GM12874 (cell line): ENCODE data around the gene PDE4B.

Experiments used
- TF ChIP-seq, protein P1 (sequence below): IDR thresholded peaks from 2 replicates; pipeline ENCODE4 v1.5.1; 2011; ENCODE audit warnings: low read depth, mild to moderate bottlenecking, control low read depth, low read length, moderate library complexity; ENCODE audit not compliant: insufficient read depth

PDE4B gene

DNA sequence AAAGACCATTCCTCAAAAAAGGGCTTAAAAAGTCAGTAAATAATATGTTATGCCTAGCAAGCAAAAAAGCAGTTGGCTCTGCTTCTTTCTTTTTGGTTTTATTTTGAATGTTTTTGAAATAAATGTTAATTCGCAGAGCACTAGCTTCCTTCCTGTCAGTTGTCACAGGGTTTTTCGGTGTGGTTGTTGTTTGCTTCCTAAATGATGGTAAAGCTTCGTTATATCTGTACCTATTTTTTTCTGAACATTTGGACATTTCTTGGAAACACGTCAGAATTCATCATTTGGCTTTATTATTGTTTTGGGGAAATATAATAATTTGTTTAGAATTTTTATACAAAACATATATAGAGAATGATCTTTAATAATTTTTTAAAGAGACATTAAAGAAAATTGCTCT, 389.3 kb downstream of the PDE4B start:
- TF ChIP-seq, protein P1, sequence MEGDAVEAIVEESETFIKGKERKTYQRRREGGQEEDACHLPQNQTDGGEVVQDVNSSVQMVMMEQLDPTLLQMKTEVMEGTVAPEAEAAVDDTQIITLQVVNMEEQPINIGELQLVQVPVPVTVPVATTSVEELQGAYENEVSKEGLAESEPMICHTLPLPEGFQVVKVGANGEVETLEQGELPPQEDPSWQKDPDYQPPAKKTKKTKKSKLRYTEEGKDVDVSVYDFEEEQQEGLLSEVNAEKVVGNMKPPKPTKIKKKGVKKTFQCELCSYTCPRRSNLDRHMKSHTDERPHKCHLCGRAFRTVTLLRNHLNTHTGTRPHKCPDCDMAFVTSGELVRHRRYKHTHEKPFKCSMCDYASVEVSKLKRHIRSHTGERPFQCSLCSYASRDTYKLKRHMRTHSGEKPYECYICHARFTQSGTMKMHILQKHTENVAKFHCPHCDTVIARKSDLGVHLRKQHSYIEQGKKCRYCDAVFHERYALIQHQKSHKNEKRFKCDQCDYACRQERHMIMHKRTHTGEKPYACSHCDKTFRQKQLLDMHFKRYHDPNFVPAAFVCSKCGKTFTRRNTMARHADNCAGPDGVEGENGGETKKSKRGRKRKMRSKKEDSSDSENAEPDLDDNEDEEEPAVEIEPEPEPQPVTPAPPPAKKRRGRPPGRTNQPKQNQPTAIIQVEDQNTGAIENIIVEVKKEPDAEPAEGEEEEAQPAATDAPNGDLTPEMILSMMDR = no peak

DNA sequence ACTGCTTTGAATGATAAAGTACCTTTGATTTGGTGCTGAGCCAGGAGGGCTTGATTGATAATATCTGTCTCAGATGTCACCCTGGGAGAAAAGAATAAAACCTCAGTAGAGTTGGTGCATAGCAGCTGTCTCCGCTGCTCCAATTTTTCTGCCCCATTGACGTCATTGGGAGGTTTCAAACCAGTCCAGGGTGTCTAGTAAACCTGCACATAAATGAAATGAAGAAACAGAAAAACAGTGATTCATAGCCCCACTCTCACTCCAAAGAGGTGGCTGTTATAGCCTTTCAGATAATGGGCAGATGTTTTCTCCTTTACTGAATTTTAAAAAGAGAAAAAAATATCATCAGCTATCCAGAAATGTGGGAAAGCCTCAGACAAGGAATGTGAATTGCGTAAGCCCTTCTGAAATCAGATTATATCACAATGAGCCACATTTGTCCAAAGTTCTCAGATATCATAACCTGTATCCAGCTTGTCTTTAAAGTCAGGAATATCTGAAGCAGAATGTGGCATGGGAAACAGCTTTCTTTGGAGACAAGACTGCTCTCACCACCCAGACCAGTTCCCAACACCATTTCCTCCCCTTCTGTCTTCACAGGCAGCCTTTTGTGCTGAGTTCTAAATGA, 390.0 kb downstream of the PDE4B start:
- TF ChIP-seq, protein P1 = no peak

DNA sequence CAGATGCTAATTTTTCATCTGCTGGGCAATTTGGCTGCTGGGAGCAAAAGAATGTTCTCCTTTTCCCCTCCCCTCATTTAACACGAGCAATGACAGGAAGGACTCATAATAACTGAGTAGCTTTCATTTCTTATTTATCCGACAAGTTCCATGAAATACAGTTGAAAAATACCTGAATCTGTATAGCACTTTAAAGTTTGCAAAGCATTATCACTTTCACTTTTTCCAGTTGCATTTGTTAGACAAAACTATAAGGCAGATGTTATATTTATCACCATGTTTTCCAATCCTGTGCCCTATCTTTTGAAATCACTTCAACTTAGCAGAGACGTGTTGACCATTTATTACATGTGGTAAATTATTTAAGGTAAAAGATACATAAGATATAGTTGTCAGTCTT, 390.7 kb downstream of the PDE4B start:
- TF ChIP-seq, protein P1 = no peak

DNA sequence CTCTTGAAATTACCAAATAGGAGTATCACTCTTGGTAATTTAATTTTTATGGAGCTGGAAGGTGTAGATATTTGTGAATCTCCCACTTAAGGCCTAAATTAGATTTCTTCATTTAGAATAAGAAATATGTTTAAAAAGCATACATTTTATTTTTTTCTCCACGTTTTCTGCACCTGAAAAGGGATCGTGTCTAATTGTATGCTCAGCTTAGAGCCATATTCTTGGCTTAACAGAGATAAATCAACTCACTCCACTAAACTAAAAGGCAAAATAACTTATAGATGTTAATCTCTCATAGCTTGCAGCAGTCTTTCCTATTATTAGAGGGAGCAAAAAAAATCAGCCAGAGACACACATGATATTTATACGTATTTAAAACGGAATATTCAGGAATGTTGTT, 404.4 kb downstream of the PDE4B start:
- TF ChIP-seq, protein P1 = no peak

DNA sequence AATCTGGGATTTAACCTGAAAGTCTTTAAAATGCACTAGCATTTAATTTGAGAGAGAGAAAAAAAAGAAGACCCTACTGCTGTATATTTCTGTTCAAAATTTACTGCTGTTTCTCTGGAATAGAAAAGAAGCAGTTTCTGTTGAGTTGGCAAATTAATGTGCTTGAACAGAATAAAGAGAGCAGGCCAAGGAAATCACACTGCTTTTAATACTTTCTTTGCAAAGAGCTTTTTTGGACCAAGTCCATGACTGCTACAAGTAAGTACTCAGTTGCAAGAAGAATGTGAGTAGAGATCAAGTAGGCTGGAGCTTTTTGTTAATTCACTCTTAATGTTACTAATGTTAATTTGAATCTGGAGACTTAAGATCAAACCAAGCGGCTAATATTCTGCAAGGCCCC, 405.1 kb downstream of the PDE4B start:
- TF ChIP-seq, protein P1 = no peak

DNA sequence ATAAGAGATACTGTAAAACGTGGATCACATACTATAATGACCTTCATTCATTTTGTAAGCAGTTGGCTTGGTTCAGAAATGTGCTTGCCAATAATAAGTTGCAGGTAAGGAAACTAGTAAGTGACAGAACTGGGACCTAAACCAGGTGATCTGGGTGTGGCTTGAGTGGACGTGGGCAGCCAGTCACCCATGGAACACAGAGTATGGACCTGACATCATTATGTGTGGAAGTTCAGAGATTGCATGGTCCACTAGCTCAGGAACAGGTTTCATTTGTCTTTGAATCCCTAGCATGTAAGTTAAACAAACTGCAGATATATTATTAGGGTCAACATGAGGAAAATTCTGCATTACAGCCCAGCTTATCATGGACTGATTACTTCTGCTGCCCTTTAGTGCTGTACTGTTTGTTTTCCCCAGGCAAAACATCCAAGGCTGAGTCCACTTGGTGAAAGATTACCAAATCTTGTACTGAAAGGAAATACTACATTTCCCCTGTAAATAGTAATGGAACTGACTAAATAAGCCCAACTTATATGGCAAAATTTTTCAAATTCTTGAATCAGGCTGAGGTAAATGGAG, 414.0 kb downstream of the PDE4B start:
- TF ChIP-seq, protein P1 = no peak

DNA sequence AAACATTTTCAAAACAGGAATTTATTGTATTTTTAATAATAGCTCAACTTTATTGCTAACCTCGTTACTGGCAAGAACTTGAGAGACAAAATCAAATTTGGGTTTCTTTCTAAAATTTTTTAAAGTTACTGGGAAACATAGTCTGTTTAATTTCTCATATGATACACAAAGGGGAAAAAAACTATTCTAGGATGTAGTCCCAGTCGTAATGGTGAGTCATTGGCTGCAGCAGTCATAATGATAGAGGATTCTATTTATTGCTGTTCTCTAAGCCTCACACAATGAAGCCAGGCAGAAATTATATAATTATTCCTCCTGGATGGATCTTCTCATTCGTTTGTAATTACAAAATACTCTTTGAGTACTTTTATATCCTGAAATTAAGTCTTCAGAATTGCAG, 414.8 kb downstream of the PDE4B start:
- TF ChIP-seq, protein P1 = no peak
